NCI-H1048 (cell line): ENCODE results near the gene DOK1.

Source experiments
- DNase-seq: peaks from one replicate; lab custom pipeline; 2025; lab: John Stamatoyannopoulos, UW

DOK1 gene

GRCh38 chr2:74571058-74571457 is 16.5 kb downstream of the DOK1 start:
- no peak for DNase-seq

DNA sequence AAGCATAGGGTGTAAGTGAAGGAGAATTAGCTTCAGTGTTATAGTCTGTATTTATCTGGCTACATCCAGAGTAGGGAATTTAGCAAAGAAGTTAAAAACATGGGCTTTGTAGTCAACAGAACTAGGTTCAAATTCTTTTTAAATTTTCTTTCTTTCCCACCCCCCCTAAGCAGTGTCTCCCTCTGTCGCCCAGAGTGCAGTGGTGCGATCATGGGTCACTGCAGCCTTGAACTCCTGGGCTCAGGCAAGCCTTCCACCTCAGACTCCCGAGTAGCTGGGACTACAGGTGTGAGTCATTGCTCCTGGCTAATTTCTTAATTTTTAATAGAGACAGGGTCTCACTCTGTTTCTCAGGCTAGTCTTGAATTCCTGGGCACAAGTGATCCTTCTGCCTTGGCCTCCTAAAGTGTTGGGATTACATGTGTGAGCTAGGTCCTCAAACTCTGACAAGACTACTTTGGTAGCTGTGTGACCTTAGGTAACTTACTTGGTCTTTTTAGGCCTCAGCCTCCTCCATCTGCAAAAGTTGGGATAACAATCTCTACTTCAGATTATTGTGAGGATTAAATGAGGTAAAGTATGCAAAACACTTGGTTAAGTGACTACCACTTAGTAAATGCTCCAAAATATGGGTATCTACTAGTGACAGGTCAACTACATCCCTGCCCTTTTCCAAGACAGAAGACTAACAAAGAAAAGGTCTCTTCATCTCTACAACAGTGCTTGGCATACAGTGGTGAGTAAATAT is 17.8 kb downstream of the DOK1 start:
- DNase-seq = no peak

DNA sequence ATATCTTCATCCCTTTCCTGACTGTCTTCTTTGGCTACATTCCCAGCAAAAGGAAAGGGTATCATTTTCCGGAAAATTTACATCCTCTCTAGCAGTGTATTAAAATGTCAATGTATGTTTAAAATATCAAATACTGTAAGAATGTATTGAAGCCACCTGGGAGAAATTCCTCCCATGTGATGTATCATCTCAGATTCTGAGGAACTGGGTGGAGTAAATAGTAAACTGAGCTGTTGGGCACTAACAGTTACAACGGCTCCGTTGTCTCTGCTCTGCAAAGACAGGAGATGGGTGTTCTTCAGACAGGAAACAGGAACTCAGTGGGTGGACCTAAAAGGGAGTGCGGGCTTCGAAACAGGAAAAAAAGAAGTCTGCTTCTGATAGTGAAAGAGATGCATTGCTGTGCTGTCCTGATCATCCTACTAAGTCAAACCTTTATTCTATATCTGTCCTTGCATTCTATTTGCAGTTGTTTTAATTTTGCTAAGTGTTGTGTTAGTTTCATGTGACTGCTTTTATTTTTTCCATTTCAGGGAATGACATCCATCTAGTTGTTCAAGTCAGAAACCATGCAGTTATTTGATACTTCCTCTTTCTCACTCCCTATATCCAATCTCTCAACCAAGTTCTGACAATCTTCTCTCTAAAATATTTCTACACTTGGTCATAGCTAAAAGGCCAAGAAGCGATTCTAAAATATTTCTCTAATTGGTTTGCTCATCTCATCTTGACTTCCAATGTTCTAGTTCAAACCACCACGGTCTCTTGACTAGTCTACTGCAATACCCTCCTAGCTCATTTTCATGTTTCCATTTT is 19.4 kb downstream of the DOK1 start:
- no peak for DNase-seq

DNA sequence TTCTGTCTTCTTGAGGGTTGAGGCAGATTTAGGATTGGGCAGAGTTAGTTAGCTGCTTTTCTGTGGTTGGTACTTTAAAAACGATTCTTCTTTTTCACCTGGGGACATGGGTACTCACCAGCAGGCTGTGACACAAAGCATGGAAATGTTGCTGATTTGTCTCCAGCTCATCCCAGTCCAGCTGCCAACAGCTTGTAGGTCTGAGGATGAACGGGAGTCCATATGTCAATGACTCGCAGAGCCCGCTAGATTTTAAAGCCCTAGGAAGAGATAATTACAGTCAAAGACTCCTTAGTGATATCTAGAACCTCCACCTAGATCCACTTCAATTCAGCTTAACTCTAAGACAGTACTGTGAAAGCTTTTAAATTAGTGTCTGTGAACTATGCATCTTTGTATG is 20.8 kb downstream of the DOK1 start:
- no peak for DNase-seq

DNA sequence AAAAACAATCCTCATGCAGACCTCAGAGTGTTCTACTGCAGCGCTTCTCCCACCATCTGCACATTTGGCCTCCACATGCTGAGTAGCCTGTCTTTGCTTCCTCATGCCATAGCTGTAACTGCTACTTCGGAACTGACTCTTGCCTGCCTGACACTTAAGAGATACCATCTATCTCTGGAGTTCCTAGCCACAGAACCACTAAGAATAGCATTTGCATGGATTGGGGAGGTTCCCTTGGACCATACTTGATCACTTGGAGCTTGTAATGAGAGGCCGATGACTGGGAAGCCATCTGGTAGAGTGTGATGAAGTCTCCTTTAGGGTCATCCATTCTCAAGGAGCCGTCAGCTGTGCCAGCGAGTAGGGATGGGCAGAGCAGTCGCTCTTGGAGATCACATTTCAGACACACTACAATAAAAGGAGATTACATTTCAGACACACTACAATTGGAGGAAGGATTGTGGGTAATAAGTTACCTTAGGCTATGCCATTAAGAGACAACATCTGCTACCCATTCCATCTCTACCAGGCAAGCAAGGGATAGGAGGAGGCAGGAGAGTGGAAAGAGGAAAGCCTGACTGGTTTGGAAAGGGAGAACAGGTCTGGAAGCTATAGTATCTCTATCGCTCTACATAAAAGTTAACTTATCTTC is 21.8 kb downstream of the DOK1 start:
- DNase-seq = no peak

DNA sequence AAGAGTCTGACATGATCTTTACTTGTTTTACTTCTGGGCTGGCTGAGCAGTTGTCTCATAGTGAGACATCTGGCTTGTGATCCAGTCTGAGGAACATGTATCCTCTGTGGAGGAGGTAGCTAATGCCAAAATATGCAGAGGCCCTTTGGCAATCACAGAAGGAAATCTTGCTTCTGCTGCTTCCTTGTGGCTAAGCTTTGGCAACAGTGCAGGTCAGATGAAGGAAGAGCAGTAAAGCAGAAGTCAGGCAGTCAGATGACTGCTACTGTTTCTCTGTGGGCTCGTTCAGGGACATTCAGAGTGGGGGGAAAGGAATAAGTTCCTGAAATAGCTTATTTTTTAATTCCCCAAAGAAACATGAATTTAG is 22.3 kb downstream of the DOK1 start:
- DNase-seq = no peak

DNA sequence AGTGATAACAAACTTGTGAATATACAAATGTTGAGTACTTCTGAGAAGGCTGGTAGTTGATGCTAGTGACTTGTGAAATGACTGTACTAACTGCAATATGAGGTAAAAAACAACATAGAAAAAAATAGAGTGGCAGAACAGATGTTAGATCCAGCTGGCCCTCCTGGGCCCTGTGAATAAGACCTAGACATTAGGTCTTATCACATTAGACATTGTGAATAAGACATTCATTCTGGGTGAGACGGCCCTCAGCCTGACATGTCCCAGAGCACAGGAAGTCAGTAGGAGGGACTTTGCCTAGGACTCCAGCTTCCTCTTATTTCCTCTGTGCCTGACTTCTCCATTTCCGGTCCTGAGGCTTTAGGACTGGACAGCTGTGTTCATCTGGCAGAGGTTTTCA is 22.9 kb downstream of the DOK1 start:
- no peak for DNase-seq

- no peak for DNase-seq
These were observed 23.9 kb downstream of the DOK1 start for GRCh38 chr2:74578408-74578807.

DNA sequence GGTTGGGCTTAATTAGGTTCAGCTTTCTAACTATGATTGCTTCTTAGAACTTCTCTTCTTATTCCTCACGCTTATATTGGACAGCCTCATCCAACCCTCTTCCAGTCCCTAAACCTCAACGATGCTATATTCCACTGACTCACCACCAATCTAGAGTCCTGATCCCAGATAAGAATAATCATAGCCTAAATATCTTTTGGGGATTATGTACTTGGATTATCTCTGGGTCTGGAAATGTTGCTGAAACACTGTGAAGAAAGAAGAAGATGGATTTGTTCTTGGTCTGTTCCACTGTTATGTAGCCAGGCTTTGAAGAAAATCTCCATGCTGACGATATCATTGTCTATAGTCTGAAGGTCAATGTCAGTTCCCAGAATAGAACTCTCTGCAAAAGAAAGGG is 26.9 kb downstream of the DOK1 start:
- no peak for DNase-seq

DNA sequence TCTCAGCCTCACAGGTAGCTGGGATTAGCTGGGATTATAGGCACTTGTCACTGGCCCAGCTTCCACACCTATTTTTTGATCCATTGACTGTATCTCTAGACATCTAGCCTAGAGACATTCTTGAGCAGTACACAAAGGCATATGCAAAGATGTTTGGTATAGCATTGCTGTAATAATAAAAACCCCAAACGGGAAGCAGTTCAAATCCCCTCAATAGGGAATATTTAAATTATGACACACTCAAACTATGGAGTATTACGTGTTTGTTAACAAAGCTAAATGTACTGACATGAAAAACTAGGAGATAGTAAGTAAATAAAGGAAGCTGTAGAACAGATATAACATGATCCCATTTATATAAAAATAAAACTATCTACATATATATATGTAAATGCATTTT is 27.7 kb downstream of the DOK1 start:
- DNase-seq = no peak

DNA sequence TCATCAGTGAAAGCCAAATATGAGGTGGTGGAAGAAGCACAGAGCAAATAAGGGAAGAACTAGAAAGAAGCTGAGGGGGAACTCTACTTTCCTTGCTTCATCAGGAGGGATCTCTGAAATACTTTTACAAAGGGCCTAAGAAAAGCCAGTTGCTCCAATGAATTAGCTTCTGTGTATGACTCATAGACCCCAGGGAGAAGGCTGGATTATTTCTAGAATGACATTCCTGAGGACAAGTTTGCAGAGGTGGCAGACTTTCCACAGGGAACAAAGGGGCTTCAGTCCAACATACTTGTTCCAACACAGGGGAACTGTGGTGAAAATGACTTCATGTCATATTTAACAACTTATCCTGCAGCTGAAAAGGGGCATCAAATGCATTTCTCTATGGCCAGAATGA is 29.0 kb downstream of the DOK1 start:
- no peak for DNase-seq

GRCh38 chr2:74584088-74584645 is 29.6 kb downstream of the DOK1 start:
- no peak for DNase-seq

DNA sequence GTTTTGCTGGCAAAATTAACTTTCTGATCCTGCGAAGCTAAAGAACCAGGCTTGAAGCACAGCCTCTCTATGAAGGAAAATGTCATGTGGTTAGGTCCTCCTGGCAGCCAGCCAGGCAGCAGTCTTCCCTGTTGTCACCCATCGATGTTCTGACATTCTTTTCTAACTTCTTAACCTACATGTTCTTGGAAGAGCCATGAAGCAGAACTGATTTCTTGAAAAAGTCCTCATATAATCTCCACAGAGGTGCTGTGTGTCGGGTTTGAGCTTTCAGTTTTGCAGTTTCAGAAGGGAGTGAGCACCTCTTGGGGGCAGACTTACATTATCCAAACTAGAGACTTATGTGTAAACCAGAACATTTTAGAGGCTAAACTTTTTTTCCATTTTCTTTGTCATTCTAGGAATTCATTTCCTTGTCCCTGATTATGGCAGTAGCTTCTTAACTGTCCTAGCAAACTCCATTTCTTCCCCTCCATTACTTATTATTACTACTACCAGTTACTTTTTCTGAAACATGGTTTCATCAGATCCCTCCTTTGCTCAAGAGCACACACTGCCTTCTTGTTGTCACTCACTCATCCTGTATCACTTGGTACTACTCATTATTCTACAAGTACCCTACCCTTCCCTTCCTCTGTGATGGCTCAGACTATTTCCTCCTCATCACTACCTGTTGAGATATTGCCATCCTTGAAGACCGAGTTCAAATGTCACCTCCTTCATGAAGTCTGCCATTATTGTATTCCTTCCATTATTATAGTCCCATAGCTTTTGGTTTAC is 31.1 kb downstream of the DOK1 start:
- DNase-seq = no peak

GRCh38 chr2:74587664-74588277 is 33.3 kb downstream of the DOK1 start:
- DNase-seq = no peak

- no peak for DNase-seq
These were observed 34.1 kb downstream of the DOK1 start for GRCh38 chr2:74588664-74589063.

- DNase-seq = no peak
These were observed 39.6 kb downstream of the DOK1 start for GRCh38 chr2:74593826-74594772.

DNA sequence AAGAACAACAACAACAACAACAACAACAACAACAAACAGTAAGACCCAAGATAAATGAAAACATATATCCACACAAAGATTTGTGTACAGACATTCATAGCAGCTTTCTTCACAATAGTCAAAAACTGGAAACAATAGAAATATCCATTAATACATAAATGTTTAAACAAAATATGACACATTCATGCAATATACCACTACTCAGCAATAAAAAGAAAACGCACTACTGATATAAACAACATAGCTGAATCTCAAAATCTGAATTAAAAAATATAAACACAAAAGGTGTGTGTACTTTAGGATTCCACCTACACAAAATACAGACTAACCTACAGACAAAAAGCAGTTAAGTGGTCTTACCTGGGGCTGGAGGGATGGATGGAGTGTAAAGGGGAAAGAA is 42.1 kb downstream of the DOK1 start:
- no peak for DNase-seq

DNA sequence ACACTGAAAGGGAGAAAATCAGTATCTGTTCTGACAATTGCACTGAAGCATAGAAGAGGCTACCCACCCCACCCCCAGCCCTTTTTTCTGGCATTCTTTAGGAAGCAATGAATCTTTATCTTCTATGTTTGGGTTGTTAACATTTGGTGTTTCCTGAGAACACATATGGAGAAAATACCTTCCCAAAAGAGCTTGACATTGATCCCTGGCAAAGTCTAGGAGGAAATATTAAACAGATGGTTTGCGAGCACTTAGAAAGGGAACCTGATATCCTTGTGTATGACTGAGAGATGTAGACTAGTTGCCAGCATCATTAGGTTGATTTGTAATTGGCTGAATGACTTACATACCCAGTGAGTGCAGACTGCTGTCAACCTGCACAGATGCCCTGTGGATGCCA is 42.9 kb downstream of the DOK1 start:
- DNase-seq = no peak

GRCh38 chr2:74599676-74600075 is 45.2 kb downstream of the DOK1 start:
- DNase-seq = no peak

DNA sequence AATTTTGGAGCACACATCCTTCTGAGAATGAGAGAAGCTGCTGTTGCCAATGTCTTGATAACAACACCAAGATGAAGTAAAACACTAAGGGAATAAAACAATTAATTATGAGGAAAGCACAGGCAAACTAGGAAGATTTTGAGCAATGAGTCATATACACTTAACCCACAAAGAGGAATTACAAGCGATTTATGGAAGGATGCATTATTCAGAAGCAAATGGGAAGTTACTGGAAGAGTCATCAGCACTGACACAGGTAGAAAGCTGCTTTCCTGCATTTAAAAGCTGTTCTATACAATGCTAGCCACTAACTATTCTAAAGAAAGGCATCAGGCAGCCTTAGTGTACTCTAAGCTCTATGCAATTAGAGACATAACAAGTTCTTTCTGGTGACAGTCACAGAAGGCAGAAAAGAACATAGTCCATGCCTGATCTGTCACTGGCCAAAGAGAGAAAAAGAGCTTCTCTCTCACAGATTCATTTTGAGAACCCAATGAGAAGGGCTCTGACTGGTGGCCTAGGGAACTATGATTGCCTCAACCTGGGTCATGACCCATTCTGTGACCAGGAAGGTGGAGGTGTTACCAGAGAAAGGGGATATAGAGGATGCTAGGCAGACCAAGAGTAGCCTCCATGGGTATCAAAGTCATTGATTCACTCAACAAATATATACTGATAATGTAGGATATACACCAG is 48.2 kb downstream of the DOK1 start:
- DNase-seq = no peak
